GM18505 (cell line): ENCODE results near the gene SH3BGRL.

Source experiments
- ATAC-seq: cut with Tn5 transposase; IDR thresholded peaks from one replicate; pipeline ENCODE4 v1.9.1; 2021; ENCODE audit not compliant: unreplicated experiment
- POLR2A ChIP-seq: IDR thresholded peaks from 4 replicates; pipeline ENCODE4 v1.6.1; 2011; ENCODE audit warnings: borderline replicate concordance; ENCODE audit not compliant: insufficient read depth, insufficient read length; ENCODE audit errors: extremely low read depth

SH3BGRL gene

GRCh38 chrX:81201671-81202455 is at the start of gene SH3BGRL, which contains the start of gene HMGN5:
Gene SH3BGRL, plus strand, starts transcription at chrX:81202102. Its CDS starts 99 bp downstream, at chrX:81202201.
Gene HMGN5, minus strand, starts transcription at chrX:81201913. Its CDS starts 80,364 bp downstream, at chrX:81121549.
- peak; percentile 56 for TF ChIP-seq POLR2A
- peak; percentile 96 for ATAC-seq

DNA sequence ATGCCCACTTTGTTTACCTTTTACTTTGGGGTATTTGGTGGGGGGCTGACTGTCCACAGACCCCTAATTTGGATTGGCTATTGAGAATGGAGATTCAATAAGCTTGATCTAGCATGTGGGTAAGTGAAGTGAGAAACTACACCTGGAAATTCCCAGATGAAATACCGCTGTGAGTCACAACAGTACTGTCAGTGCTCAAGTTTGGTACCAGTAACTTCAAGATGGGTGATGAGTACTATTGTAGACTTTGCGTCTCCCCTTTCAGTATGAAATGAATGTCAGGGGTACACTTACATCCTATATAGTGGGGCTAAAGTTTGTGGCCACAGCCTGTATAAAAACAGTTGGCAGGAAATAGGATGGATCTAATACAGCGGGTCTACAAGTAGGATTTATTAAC is 33.5 kb upstream of the SH3BGRL start:
- no peak for TF ChIP-seq POLR2A
- ATAC-seq: no peak

- no peak for TF ChIP-seq POLR2A
- peak; percentile 58 for ATAC-seq
These were observed 27.6 kb upstream of the SH3BGRL start for GRCh38 chrX:81174286-81174685.

DNA sequence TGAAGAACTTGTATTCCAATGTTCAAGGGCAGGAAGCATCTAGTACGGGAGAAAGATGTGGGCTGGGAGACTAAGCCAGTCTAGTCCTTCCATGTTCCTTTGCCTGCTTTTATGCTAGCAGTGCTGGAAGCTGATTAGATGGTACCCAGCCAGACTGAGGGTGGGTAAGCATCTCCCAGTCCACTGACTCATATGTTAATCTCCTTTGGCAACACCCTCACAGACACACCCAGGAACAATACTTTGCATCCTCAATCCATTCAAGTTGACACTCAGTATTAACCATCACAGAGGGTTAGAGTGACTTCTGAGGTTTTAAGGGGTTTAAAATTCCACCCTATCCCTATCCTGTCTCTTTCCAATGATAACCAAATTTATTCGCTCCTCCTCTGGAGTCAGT is 6.6 kb upstream of the SH3BGRL start:
- no peak for ATAC-seq
- no peak for TF ChIP-seq POLR2A

DNA sequence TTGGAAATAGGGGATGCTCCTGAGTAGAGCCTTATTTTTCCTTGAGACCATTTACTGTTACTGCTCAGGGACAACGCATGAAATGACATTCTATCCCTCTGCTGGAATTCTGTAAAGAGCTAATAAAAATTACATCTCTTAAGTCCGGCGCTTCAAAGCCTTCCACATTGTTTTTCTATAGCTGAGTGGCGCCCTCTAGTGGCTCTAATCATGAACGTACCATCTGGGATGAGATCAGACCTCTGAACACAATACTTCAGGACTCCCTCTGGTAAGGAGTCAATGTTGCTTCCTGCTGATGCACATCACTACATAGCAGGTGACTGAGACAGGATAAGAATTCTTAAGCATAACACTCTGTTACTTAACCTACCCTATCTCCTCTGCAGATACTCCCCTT is 6.2 kb upstream of the SH3BGRL start:
- no peak for TF ChIP-seq POLR2A
- ATAC-seq: peak; percentile 94

DNA sequence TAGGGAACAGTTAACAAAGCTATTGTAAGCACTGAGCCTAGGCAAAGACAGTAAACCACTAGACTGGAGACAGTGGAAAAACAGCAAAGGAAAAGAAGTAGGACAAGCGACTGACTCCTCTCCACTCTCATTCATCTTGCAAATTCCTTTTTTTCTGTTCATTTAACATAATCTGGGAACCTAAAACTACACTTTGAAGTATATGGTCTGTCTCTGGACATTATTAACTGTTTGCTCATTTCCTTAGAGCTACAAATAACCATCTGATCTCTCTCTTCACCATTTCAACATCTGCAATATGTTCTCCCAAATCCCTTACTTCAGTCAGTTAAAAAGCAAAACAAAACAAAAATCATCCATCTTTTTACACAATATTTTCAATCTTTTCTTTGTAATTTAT is 831 bp upstream of the SH3BGRL start:
- no peak for TF ChIP-seq POLR2A
- no peak for ATAC-seq

- no peak for ATAC-seq
- TF ChIP-seq POLR2A: no peak
These were observed 536 bp downstream of the SH3BGRL start for GRCh38 chrX:81202456-81202819.

DNA sequence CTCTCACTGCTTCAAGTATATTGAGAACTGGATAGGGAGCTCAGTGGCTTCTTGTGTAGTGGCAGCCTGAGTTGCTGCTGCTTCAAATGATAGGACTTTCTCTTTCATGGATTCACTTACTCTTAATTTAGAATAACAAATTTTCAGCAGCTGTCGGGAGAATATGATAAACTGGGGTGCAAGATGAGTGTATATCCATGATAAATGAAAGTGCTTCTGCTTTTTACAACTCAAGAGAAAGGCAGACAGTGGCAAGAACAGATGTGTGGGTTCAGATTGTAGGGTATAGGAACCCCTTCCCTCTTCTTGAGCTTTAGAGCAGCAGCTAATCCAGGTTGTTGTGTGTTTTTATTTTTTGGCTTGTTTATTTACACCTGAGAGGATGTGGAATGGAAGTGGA is 1.0 kb downstream of the SH3BGRL start:
- TF ChIP-seq POLR2A: no peak

DNA sequence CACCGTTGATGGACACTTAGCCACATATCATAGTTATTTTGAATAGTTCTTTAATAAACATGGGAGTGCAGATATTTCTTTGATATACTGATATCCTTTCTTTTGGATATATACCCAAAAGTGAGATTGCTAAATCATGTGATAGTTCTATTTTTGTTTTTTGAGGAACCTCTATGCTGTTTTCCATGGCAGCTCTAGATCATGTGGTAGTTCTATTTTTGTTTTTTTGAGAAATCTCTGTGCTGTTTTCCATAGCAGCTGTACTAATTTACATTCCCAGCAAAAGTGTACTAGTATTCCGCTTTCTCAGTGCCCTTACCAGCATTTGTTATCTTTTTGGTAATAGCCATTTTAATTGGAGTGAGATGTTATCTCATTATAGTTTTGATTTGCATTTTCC is 3.6 kb downstream of the SH3BGRL start:
- TF ChIP-seq POLR2A: no peak
- no peak for ATAC-seq

More for the DNA sequence above, 1.0 kb downstream of the SH3BGRL start:
- ATAC-seq: no peak

GRCh38 chrX:81206476-81206875 is 4.6 kb downstream of the SH3BGRL start:
- no peak for ATAC-seq
- TF ChIP-seq POLR2A: no peak

DNA sequence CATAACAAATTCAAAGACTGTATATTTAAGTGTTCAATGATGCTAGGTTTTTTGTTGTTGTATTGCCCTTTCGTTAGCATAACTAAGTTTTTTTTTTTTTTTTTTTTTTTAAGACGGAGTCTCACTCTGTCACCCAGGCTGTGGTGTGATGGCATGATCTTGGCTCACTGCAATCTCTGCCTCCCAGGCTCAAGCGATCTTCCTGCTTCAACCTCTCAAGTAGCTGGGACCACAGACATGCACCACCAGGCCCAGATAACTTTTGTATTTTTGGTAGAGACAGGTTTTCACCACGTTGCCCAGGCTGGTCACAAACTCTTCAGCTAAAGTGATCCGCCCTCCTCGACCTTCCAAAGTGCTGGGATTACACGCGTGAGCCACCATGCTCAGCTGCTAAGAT is 7.0 kb downstream of the SH3BGRL start:
- no peak for ATAC-seq
- no peak for TF ChIP-seq POLR2A

- no peak for ATAC-seq
- TF ChIP-seq POLR2A: no peak
These were observed 13.8 kb downstream of the SH3BGRL start for GRCh38 chrX:81215685-81216084.

GRCh38 chrX:81229229-81229628 is 27.3 kb downstream of the SH3BGRL start:
- no peak for ATAC-seq

DNA sequence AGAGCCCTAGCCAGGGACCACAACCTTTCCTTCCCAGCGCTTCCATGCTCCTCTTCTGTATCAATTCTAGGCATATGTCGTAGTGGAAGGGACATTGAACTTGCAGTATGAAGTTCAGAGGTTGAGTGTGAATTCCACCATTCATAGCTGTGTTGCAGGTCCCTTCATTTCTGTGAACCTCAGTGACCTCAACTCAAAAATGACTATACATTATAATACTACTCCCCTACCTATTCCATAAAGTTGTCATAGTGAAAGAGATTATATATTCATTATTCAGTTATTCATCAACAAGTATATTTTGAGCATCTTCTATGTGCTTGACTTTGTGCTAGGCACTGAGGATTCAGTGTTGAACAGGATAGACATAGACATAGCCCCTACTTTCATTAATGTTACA is 28.0 kb downstream of the SH3BGRL start:
- ATAC-seq: no peak
- TF ChIP-seq POLR2A: no peak

More at GRCh38 chrX:81229229-81229628, 27.3 kb downstream of the SH3BGRL start:
- no peak for TF ChIP-seq POLR2A
